ENCODE results near the gene CPOX. TPM values are rescaled to one million over a fixed set of nuclear protein-coding genes. Genes with fewer than 3 reads are reported as not detected.

The CPOX gene
- total RNA-seq, 1 donor from 2014 or later = 15.8 TPM

- DNase-seq (no peak), ATAC-seq (no peak)
- Histone ChIP-seq H3K9me3 (no peaks in the 10 kb centered on the region), H3K4me3 (peak within 1 kb of the TSS; percentile 6), H3K36me3 (no peaks in the 10 kb centered on the region), H3K4me1 (no peaks in the 10 kb centered on the region), H3K27ac (no peak within 1 kb of the TSS), H3K27me3 (no peaks in the 10 kb centered on the region)
- TF ChIP-seq, protein P1, sequence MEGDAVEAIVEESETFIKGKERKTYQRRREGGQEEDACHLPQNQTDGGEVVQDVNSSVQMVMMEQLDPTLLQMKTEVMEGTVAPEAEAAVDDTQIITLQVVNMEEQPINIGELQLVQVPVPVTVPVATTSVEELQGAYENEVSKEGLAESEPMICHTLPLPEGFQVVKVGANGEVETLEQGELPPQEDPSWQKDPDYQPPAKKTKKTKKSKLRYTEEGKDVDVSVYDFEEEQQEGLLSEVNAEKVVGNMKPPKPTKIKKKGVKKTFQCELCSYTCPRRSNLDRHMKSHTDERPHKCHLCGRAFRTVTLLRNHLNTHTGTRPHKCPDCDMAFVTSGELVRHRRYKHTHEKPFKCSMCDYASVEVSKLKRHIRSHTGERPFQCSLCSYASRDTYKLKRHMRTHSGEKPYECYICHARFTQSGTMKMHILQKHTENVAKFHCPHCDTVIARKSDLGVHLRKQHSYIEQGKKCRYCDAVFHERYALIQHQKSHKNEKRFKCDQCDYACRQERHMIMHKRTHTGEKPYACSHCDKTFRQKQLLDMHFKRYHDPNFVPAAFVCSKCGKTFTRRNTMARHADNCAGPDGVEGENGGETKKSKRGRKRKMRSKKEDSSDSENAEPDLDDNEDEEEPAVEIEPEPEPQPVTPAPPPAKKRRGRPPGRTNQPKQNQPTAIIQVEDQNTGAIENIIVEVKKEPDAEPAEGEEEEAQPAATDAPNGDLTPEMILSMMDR (IDR thresholded peaks at IDR 0.05) = no peak
- intact Hi-C loops (cut with DNase I) = no loop called here
These were observed 61.7 kb downstream of the CPOX start, which contains the start of gene GPR15 for GRCh38 chr3:98531622-98532274. GPR15 (plus strand) TSS chr3:98531978; CDS start chr3:98532034, 56 bp downstream.

GRCh38 chr3:98530676-98531075 lies 62.7 kb downstream of the CPOX start:
- DNase-seq (no peak), ATAC-seq (no peak)
- Histone ChIP-seq H3K4me1 (no peaks in the 10 kb centered on the region), H3K27ac (no peak overlapping the region), H3K4me3 (no peak overlapping the region), H3K9me3 (no peaks in the 10 kb centered on the region), H3K36me3 (no peaks in the 10 kb centered on the region), H3K27me3 (no peaks in the 10 kb centered on the region)
- TF ChIP-seq, protein P1 (IDR thresholded peaks at IDR 0.05) = no peak
- intact Hi-C loops (cut with DNase I) = no loop called here

DNA sequence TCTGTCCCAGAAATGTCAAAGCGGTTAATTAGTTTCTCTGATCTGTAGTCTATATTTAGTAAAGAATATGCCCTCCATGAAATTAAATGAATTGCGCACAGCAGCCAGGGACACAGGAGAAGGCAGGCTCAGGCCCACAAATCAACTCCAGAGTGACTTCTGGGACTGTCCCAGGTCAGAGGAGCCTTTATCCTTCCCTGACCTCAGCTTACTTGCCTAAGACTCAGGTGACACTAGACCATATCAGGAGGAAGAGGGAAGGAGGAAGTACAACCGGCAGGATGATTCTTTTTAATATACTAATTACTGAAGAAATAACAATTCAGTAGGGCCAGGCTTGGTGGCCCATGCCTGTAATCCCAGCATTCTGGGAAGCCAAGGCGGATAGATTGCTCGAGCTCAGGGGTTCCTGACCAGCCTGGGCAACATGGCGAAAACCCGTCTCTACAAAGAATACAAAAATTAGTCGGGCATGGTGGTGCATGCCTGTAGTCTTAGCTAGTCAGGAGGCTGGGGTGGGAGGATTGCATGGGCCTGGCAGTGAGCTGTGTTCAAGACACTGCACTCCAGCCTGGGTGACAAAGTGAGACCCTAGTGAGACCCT lies 63.5 kb downstream of the CPOX start:
- DNase-seq (no peak), ATAC-seq (no peak)
- no peaks in the 10 kb centered on the region for H3K4me1 ChIP-seq
- no peaks in the 10 kb centered on the region for H3K9me3 ChIP-seq
- no peaks in the 10 kb centered on the region for H3K27me3 ChIP-seq
- no peaks in the 10 kb centered on the region for H3K36me3 ChIP-seq
- TF ChIP-seq, protein P1 (IDR thresholded peaks at IDR 0.05) = no peak
- intact Hi-C loops (cut with DNase I) = no loop called here
- no peak overlapping the region for H3K27ac ChIP-seq
- no peak overlapping the region for H3K4me3 ChIP-seq

Other genes with a start within 250 kb of the CPOX start
- gene OR5K4, start 239.8 kb downstream of the CPOX start, total RNA-seq = not detected
- gene OR5K3, start 202.9 kb downstream of the CPOX start, total RNA-seq = not detected
- not detected for gene OR5K1, start 130.4 kb downstream of the CPOX start, total RNA-seq
- not detected for gene OR5K2, start 95.9 kb downstream of the CPOX start, total RNA-seq
- gene CLDND1, start 70.7 kb downstream of the CPOX start, total RNA-seq = 90.9 TPM
- 2.5 TPM for gene GPR15, start 61.6 kb downstream of the CPOX start, total RNA-seq
- gene ST3GAL6, start 169.7 kb upstream of the CPOX start, total RNA-seq = 29.4 TPM